Neuronal stem cell (in vitro differentiated cells): Measurements from ENCODE around the gene OR6N1.

ENCODE experiments used
- DNase-seq: peaks from one replicate; pipeline ENCODE4 v3.0.0-alpha.2; 2013; ENCODE audit warnings: low spot score
- H2AFZ ChIP-seq: one replicate; pipeline ENCODE4 v1.6.1; 2013; ENCODE audit warnings: mild to moderate bottlenecking, low read length, inconsistent platforms
- H2AK5ac ChIP-seq: 2 replicates; pipeline ENCODE4 v1.6.1; 2013; ENCODE audit warnings: low read depth, mild to moderate bottlenecking, inconsistent platforms, low read length, moderate library complexity, mixed read lengths
- H2BK120ac ChIP-seq: 2 replicates; pipeline ENCODE4 v1.6.1; 2013; ENCODE audit warnings: low read depth, mild to moderate bottlenecking, inconsistent platforms, low read length, moderate library complexity, mixed read lengths
- H2BK12ac ChIP-seq: one replicate; pipeline ENCODE4 v1.6.1; 2013; ENCODE audit warnings: low read length, inconsistent platforms
- H2BK15ac ChIP-seq: 2 replicates; pipeline ENCODE4 v1.6.1; 2013; ENCODE audit warnings: mild to moderate bottlenecking, low read length, inconsistent platforms, mixed read lengths
- H2BK5ac ChIP-seq: one replicate; pipeline ENCODE4 v1.6.1; 2013; ENCODE audit warnings: inconsistent platforms, mild to moderate bottlenecking, low read length, moderate library complexity
- H3K14ac ChIP-seq: one replicate; pipeline ENCODE4 v1.6.1; 2013; ENCODE audit warnings: low read length, inconsistent platforms
- H3K18ac ChIP-seq: 2 replicates; pipeline ENCODE4 v1.6.1; 2013; ENCODE audit warnings: low read length, inconsistent platforms
- H3K23ac ChIP-seq: 2 replicates; pipeline ENCODE4 v1.6.1; 2013; ENCODE audit warnings: low read depth, mild to moderate bottlenecking, mixed read lengths, low read length, inconsistent platforms; ENCODE audit not compliant: poor library complexity
- H3K27ac ChIP-seq: replicated peaks from 3 replicates; pipeline ENCODE4 v1.5.1; 2013; ENCODE audit warnings: low read length, inconsistent platforms
- H3K27me3 ChIP-seq, 3 experiments: 2 replicates each; pipeline ENCODE4 v1.6.1; 2013; ENCODE audit warnings: low read length in 3 of 3, mild to moderate bottlenecking in 2 of 3, inconsistent platforms in 1 of 3, low read depth in 1 of 3, mixed read lengths in 1 of 3, moderate library complexity in 1 of 3; ENCODE audit not compliant: control insufficient read depth in 3 of 3, insufficient read depth in 3 of 3
- H3K36me3 ChIP-seq, 2 donors: replicated peaks in 1 of 2; 2 replicates each; pipeline ENCODE4 v1.6.1; 2013; ENCODE audit warnings: low read length in 2 of 2; ENCODE audit not compliant: control insufficient read depth in 2 of 2, insufficient read depth in 2 of 2
- H3K4ac ChIP-seq: 2 replicates; pipeline ENCODE4 v1.6.1; 2013; ENCODE audit warnings: inconsistent platforms, mild to moderate bottlenecking, low read length, moderate library complexity
- H3K4me1 ChIP-seq, 2 donors: 1 replicate in 1 of 2; 2 replicates in 1 of 2; pipeline ENCODE4 v1.6.1; 2013; ENCODE audit warnings: low read length in 2 of 2, low read depth in 1 of 2; ENCODE audit not compliant: control insufficient read depth in 2 of 2, insufficient read depth in 1 of 2
- H3K4me2 ChIP-seq: one replicate; pipeline ENCODE4 v1.6.1; 2013; ENCODE audit warnings: mild to moderate bottlenecking, low read length, inconsistent platforms; ENCODE audit not compliant: insufficient read depth, poor library complexity, severe bottlenecking
- H3K4me3 ChIP-seq, 2 donors: 2 replicates each; pipeline ENCODE4 v1.5.1; 2013; ENCODE audit warnings: low read length in 2 of 2, mild to moderate bottlenecking in 2 of 2, inconsistent platforms in 1 of 2, moderate library complexity in 1 of 2
- H3K79me1 ChIP-seq: one replicate; pipeline ENCODE4 v1.6.1; 2013; ENCODE audit warnings: low read depth, mild to moderate bottlenecking, inconsistent platforms, low read length, moderate library complexity
- H3K9ac ChIP-seq: one replicate; pipeline ENCODE4 v1.6.1; 2013; ENCODE audit warnings: mild to moderate bottlenecking, low read depth, low read length, inconsistent platforms; ENCODE audit not compliant: poor library complexity
- H3K9me3 ChIP-seq, 2 donors: replicated peaks in 1 of 2; 2 replicates each; pipeline versions ENCODE3 to v1.6.1; 2013; ENCODE audit warnings: low read length in 2 of 2, mild to moderate bottlenecking in 2 of 2, inconsistent platforms in 1 of 2, low read depth in 1 of 2, mixed read lengths in 1 of 2, moderate library complexity in 1 of 2; ENCODE audit not compliant: control insufficient read depth in 2 of 2, insufficient read depth in 1 of 2
- H4K8ac ChIP-seq: one replicate; pipeline ENCODE4 v1.6.1; 2013; ENCODE audit warnings: low read depth, mild to moderate bottlenecking, inconsistent platforms, low read length, moderate library complexity
- H4K91ac ChIP-seq: one replicate; pipeline ENCODE4 v1.6.1; 2013; ENCODE audit warnings: low read length, low read depth, mild to moderate bottlenecking, inconsistent platforms; ENCODE audit not compliant: poor library complexity
- WGBS, 2 donors: extraction: QIAGEN DNeasy Blood & Tissue Kit; methylation state at CpG; one replicate each; pipeline ENCODE4 v1.1.7; 2013; ENCODE audit warnings: missing lambda C conversion rate in 2 of 2, mixed read lengths in 1 of 2; ENCODE audit not compliant: insufficient read length in 2 of 2, insufficient replicate concordance in 1 of 2; ENCODE audit errors: extremely low coverage in 2 of 2; 5-methylcytosine and 5-hydroxymethylcytosine counted together

OR6N1 gene

GRCh38 chr1:158806916-158807536 is 35.0 kb upstream of the OR6N1 start:
- H3K23ac ChIP-seq: no peak overlapping the region
- no peaks in the 10 kb centered on the region for H3K4me1 ChIP-seq
- H2BK12ac ChIP-seq: no peak overlapping the region
- no peak overlapping the region for H2AK5ac ChIP-seq
- no peak overlapping the region for H3K9ac ChIP-seq
- no peak overlapping the region for H2BK120ac ChIP-seq
- no peaks in the 10 kb centered on the region for H3K36me3 ChIP-seq
- H3K14ac ChIP-seq: no peak overlapping the region
- H2AFZ ChIP-seq: no peak overlapping the region
- H3K4me3 ChIP-seq: no peak overlapping the region
- no peaks in the 10 kb centered on the region for H3K79me1 ChIP-seq
- no peak overlapping the region for H3K4ac ChIP-seq
- no peak for DNase-seq
- H2BK5ac ChIP-seq: no peak overlapping the region
- no CpG with 5 or more reads among the region's 6 CpGs for WGBS, 2 donors
- H3K27ac ChIP-seq: no peak overlapping the region
- no peak overlapping the region for H2BK15ac ChIP-seq
- H4K91ac ChIP-seq: no peak overlapping the region
- peaks cover 0 to 1% of the 10 kb centered on the region in 2 donors for H3K9me3 ChIP-seq
- H3K27me3 ChIP-seq: no peaks in the 10 kb centered on the region
- H4K8ac ChIP-seq: no peak overlapping the region
- H3K4me2 ChIP-seq: no peak overlapping the region
- no peak overlapping the region for H3K18ac ChIP-seq

- Histone ChIP-seq H2AFZ (no peak overlapping the region), H2BK12ac (no peak overlapping the region), H2AK5ac (no peak overlapping the region), H3K4ac (no peak overlapping the region), H3K18ac (no peak overlapping the region), H4K8ac (no peak overlapping the region), H3K4me2 (no peak overlapping the region), H2BK15ac (no peak overlapping the region), H2BK5ac (no peak overlapping the region), H3K36me3 (no peaks in the 10 kb centered on the region), H3K23ac (no peak overlapping the region), H3K79me1 (no peaks in the 10 kb centered on the region), H3K9ac (no peak overlapping the region), H2BK120ac (no peak overlapping the region), H4K91ac (no peak overlapping the region), H3K14ac (no peak overlapping the region), H3K9me3 (peaks cover 0 to 1% of the 10 kb centered on the region in 2 donors), H3K4me1 (no peaks in the 10 kb centered on the region), H3K4me3 (no peak overlapping the region), H3K27me3 (peaks cover 0 to 5% (median 0%) of the 10 kb centered on the region in 3 experiments), H3K27ac (no peak overlapping the region)
- no peak for DNase-seq
- no CpG with 5 or more reads among the region's 1 CpG for WGBS, 2 donors
Observed at GRCh38 chr1:158803678-158804077, 31.7 kb upstream of the OR6N1 start.

GRCh38 chr1:158801396-158801795 is 29.4 kb upstream of the OR6N1 start:
- Histone ChIP-seq H3K4me3 (no peak overlapping the region), H2BK12ac (no peak overlapping the region), H3K9me3 (no peaks in the 10 kb centered on the region), H3K23ac (no peak overlapping the region), H3K9ac (no peak overlapping the region), H3K27ac (no peak overlapping the region), H2BK15ac (no peak overlapping the region), H3K4me1 (peaks cover 0 to 1% of the 10 kb centered on the region in 2 donors), H3K14ac (no peak overlapping the region), H4K91ac (no peak overlapping the region), H3K79me1 (no peaks in the 10 kb centered on the region), H3K4ac (no peak overlapping the region), H2BK5ac (no peak overlapping the region), H4K8ac (no peak overlapping the region), H3K4me2 (no peak overlapping the region), H3K36me3 (no peaks in the 10 kb centered on the region), H2AK5ac (no peak overlapping the region), H2AFZ (no peak overlapping the region), H2BK120ac (no peak overlapping the region), H3K18ac (no peak overlapping the region), H3K27me3 (peaks cover 0 to 5% (median 0%) of the 10 kb centered on the region in 3 experiments)
- no CpG with 5 or more reads among the region's 1 CpG for WGBS, 2 donors
- DNase-seq: no peak

- Histone ChIP-seq H3K4me2 (no peak overlapping the region), H3K9me3 (no peaks in the 10 kb centered on the region), H3K14ac (no peak overlapping the region), H3K23ac (no peak overlapping the region), H2AK5ac (no peak overlapping the region), H3K4me3 (no peak overlapping the region), H2BK120ac (no peak overlapping the region), H3K36me3 (no peaks in the 10 kb centered on the region), H3K9ac (no peak overlapping the region), H4K91ac (no peak overlapping the region), H2BK5ac (no peak overlapping the region), H3K27me3 (peaks cover 0 to 5% (median 0%) of the 10 kb centered on the region in 3 experiments), H3K4me1 (peaks cover 0 to 1% of the 10 kb centered on the region in 2 donors), H4K8ac (no peak overlapping the region), H2BK12ac (no peak overlapping the region), H2AFZ (no peak overlapping the region), H2BK15ac (no peak overlapping the region), H3K79me1 (no peaks in the 10 kb centered on the region), H3K4ac (no peak overlapping the region), H3K18ac (no peak overlapping the region), H3K27ac (no peak overlapping the region)
- WGBS, 2 donors: no CpG with 5 or more reads among the region's 2 CpGs
- DNase-seq: no peak
Observed at GRCh38 chr1:158800526-158800925, 28.5 kb upstream of the OR6N1 start.
